ENCODE data around the gene PRRT1.
"Not testable (repeated sequence)": the region's sequence is repeated elsewhere in the genome, so short reads cannot be mapped to it uniquely, and the experiment has no call there.

The PRRT1 gene

GRCh38 chr6:32105433-32105832 is 46.3 kb downstream of the PRRT1 start:
- no peak for DNase-seq (ENCODE audit: low read depth in 2 of 2, low spot score in 1 of 2)

- no peak for DNase-seq (ENCODE audit: low read depth in 2 of 2, low spot score in 1 of 2)
These were observed 49.5 kb downstream of the PRRT1 start for GRCh38 chr6:32102255-32102654.

GRCh38 chr6:32100251-32100650 is 51.5 kb downstream of the PRRT1 start:
- not testable (repeated sequence) for DNase-seq (ENCODE audit: low read depth in 2 of 2, low spot score in 1 of 2)

All from stimulated activated CD8-positive, alpha-beta memory T cell treated with anti-CD3 and anti-CD28 coated beads, Interleukin-4, amount 100 ng/mL, for 1 hour (primary cell).